OCI-LY1 (cell line): Measurements from ENCODE around the gene ATG2A.

Experiments used
- H2AFZ ChIP-seq: fragments of 200-600 bp; sonication (generic), shearing (Covaris generic); 2 replicates; pipeline ENCODE4 v1.6.0; 2014; ENCODE audit warnings: antibody characterized with exemption, mild to moderate bottlenecking, low read length
- H3F3A ChIP-seq: fragments of 200-600 bp; sonication (generic), shearing (Covaris generic); 2 replicates; pipeline ENCODE4 v1.6.0; 2014; ENCODE audit warnings: mild to moderate bottlenecking, antibody characterized with exemption, low read length, moderate library complexity; ENCODE audit not compliant: insufficient read depth
- H3K27ac ChIP-seq: fragments of 200-600 bp; sonication (generic); 2 replicates; pipeline ENCODE4 v1.5.1; 2014; ENCODE audit warnings: low read length, mixed run types, mild to moderate bottlenecking, low read depth; ENCODE audit not compliant: poor library complexity, severe bottlenecking
- H3K27me3 ChIP-seq: fragments of 200-600 bp; sonication (generic); 2 replicates; pipeline ENCODE4 v1.6.0; 2014; ENCODE audit warnings: antibody characterized with exemption, mild to moderate bottlenecking, low read length, moderate library complexity; ENCODE audit not compliant: insufficient read depth
- H3K36me3 ChIP-seq: fragments of 200-600 bp; sonication (generic); 2 replicates; pipeline ENCODE4 v1.6.1; 2014; ENCODE audit warnings: mild to moderate bottlenecking, antibody characterized with exemption, low read length, moderate library complexity, mixed read lengths; ENCODE audit not compliant: insufficient read depth
- H3K4me1 ChIP-seq: fragments of 200-600 bp; sonication (generic); 2 replicates; pipeline ENCODE4 v1.5.1; 2014; ENCODE audit warnings: mild to moderate bottlenecking, low read length, moderate library complexity; ENCODE audit not compliant: insufficient read depth, severe bottlenecking
- H3K4me2 ChIP-seq: fragments of 200-600 bp; sonication (generic), shearing (Covaris generic); 2 replicates; pipeline ENCODE4 v1.6.1; 2014; ENCODE audit warnings: low read length
- H3K4me3 ChIP-seq: fragments of 200-600 bp; sonication (generic); 2 replicates; pipeline ENCODE4 v1.5.1; 2014; ENCODE audit warnings: low read length, low read depth, mild to moderate bottlenecking, mixed read lengths; ENCODE audit not compliant: poor library complexity, severe bottlenecking
- H3K79me2 ChIP-seq: fragments of 200-600 bp; shearing (Covaris generic); 2 replicates; pipeline ENCODE4 v1.6.1; 2016; ENCODE audit warnings: mixed run types, low read length, mixed read lengths; ENCODE audit not compliant: insufficient read depth
- H3K9ac ChIP-seq: fragments of 200-600 bp; sonication (generic), shearing (Covaris generic); 2 replicates; pipeline ENCODE4 v1.6.1; 2014; ENCODE audit warnings: mild to moderate bottlenecking, low read length, mixed read lengths
- H3K9me2 ChIP-seq: fragments of 200-600 bp; sonication (generic), shearing (Covaris generic); 2 replicates; pipeline ENCODE4 v1.6.1; 2014; ENCODE audit warnings: low read depth, mild to moderate bottlenecking, low read length, mixed read lengths
- H3K9me3 ChIP-seq: fragments of 200-600 bp; shearing (Covaris generic); 2 replicates; pipeline ENCODE4 v1.6.1; 2014; ENCODE audit warnings: low read length, mixed read lengths
- H4K20me1 ChIP-seq: fragments of 200-600 bp; sonication (generic), shearing (Covaris generic); 2 replicates; pipeline ENCODE4 v1.6.0; 2016; ENCODE audit warnings: mild to moderate bottlenecking, low read length; ENCODE audit not compliant: insufficient read depth
- EZH2 ChIP-seq: fragments of 200-600 bp; sonication (generic), shearing (Covaris generic); IDR thresholded peaks from 2 replicates; pipeline ENCODE4 v1.8.0; 2017; ENCODE audit warnings: borderline replicate concordance, mixed run types, mild to moderate bottlenecking, antibody characterized with exemption, low read length, moderate library complexity, mixed read lengths
- TF ChIP-seq, protein P1 (sequence below): fragments of 200-600 bp; sonication (generic), shearing (Covaris generic); IDR thresholded peaks from 2 replicates; pipeline ENCODE4 v1.5.1; 2017; ENCODE audit warnings: mild to moderate bottlenecking, antibody characterized with exemption, low read length, moderate library complexity, mixed read lengths

The ATG2A gene

DNA sequence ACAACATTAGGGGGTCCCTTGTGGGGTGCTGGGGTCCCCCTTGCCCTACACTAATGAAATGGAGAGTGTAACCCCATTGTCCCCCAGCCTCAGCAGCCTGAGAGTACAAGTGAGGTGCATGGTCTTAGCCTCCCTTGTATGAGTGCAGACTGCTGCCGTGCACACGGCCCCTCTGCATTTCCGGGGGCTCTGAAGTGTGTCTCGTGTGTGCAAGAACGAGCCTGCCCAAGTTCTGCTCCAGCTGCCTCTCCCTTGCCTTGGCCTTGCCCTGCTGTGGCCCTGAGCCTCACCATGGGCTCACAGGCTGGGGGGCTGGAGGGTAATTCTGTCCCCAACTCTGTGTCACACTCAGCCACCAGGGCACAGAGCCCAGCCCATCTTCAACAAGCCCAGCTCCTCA is 33.4 kb downstream of the ATG2A start:
- no peaks in the 10 kb centered on the region for H3K9me2 ChIP-seq
- H3K79me2 ChIP-seq, result no peaks in the 10 kb centered on the region
- peak overlapping the region; percentile 33 for H3K9ac ChIP-seq
- H3K27ac ChIP-seq, result peak overlapping the region; percentile 96
- no peaks in the 10 kb centered on the region; the same call in 1 of the 2 replicates for H3F3A ChIP-seq
- H4K20me1 ChIP-seq, result no peaks in the 10 kb centered on the region
- peaks cover 88% of the 10 kb centered on the region for H3K4me1 ChIP-seq
- peak overlapping the region; percentile 28; the same call in 1 of the 2 replicates for H3K4me2 ChIP-seq
- H2AFZ ChIP-seq, result no peak overlapping the region
- H3K27me3 ChIP-seq, result no peaks in the 10 kb centered on the region
- no peaks in the 10 kb centered on the region for H3K36me3 ChIP-seq
- H3K9me3 ChIP-seq, result no peaks in the 10 kb centered on the region
- no peak overlapping the region for H3K4me3 ChIP-seq
- TF ChIP-seq, protein P1, sequence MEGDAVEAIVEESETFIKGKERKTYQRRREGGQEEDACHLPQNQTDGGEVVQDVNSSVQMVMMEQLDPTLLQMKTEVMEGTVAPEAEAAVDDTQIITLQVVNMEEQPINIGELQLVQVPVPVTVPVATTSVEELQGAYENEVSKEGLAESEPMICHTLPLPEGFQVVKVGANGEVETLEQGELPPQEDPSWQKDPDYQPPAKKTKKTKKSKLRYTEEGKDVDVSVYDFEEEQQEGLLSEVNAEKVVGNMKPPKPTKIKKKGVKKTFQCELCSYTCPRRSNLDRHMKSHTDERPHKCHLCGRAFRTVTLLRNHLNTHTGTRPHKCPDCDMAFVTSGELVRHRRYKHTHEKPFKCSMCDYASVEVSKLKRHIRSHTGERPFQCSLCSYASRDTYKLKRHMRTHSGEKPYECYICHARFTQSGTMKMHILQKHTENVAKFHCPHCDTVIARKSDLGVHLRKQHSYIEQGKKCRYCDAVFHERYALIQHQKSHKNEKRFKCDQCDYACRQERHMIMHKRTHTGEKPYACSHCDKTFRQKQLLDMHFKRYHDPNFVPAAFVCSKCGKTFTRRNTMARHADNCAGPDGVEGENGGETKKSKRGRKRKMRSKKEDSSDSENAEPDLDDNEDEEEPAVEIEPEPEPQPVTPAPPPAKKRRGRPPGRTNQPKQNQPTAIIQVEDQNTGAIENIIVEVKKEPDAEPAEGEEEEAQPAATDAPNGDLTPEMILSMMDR, result no peak
- no peak for TF ChIP-seq EZH2

DNA sequence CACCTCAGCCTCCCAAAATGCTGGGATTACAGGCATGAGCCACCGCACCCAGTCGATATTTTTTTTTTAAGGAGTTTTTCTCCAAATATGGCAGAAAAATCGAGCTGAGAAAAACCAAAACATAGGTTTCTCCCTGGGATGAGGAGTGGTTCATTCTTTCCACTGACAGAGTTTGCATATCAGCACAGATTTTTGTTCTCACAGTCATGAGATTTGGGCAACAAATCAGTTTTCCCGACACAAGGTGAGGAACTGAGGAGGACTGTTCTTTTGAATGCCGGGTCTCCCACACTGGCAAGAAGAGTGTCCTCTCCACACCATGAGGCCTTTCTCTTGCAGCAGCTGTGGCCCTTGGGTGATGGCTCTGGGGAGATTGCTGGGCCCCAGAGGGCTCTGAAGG is 34.8 kb downstream of the ATG2A start:
- no peaks in the 10 kb centered on the region; the same call in 1 of the 2 replicates for H3F3A ChIP-seq
- peak overlapping the region; percentile 96 for H3K27ac ChIP-seq
- no peak overlapping the region for H2AFZ ChIP-seq
- H3K27me3 ChIP-seq, result no peaks in the 10 kb centered on the region
- H3K4me1 ChIP-seq, result peaks cover 77% of the 10 kb centered on the region
- no peaks in the 10 kb centered on the region for H3K36me3 ChIP-seq
- no peaks in the 10 kb centered on the region for H3K9me3 ChIP-seq
- H4K20me1 ChIP-seq, result no peaks in the 10 kb centered on the region
- TF ChIP-seq, protein P1, result no peak
- TF ChIP-seq EZH2, result no peak
- peak overlapping the region; percentile 12; the same call in 1 of the 2 replicates for H3K4me2 ChIP-seq
- H3K9ac ChIP-seq, result no peak overlapping the region
- H3K9me2 ChIP-seq, result no peaks in the 10 kb centered on the region
- H3K79me2 ChIP-seq, result peaks cover 10% of the 10 kb centered on the region
- H3K4me3 ChIP-seq, result no peak overlapping the region

DNA sequence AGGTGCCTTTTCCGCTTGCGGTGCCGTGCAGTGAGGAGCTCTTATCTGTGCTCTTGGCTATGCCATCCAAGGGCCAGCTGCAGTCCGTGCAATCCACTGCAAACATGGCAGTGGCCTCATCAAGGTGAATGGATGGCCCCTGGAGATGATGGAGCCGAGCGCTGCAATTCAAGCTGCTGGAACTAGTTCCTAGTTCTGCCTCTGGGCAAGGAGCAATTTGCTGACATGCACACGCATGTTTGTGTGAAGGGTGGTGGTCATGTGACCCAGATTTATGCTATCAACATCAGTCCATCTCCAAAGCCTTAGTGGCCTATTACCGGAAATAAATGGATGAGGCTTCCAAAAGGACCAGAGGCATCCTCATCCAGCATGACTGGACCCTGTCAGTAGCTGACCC is 35.5 kb downstream of the ATG2A start:
- TF ChIP-seq, protein P1, result no peak
- no peak for TF ChIP-seq EZH2
- Histone ChIP-seq H3K79me2 (peaks cover 18% of the 10 kb centered on the region), H3K4me2 (no peak overlapping the region; the same call in 1 of the 2 replicates), H3K27ac (peak overlapping the region; percentile 96), H3K4me1 (peaks cover 79% of the 10 kb centered on the region), H3K9ac (no peak overlapping the region; the same call in 1 of the 2 replicates), H3K4me3 (no peak overlapping the region), H3K36me3 (peaks cover 6% of the 10 kb centered on the region; the same call in 1 of the 2 replicates), H3K27me3 (no peaks in the 10 kb centered on the region), H4K20me1 (no peaks in the 10 kb centered on the region), H3K9me2 (no peaks in the 10 kb centered on the region), H2AFZ (no peak overlapping the region), H3F3A (no peaks in the 10 kb centered on the region; the same call in 1 of the 2 replicates), H3K9me3 (no peaks in the 10 kb centered on the region)
